Effector memory CD4-positive, alpha-beta T cell (primary cell): ENCODE measurements around the gene TMEM30B.

Source experiments
- DNase-seq, 3 donors: peaks; one replicate each; pipeline ENCODE4 v3.0.0-alpha.2; 2020
- H3K27ac ChIP-seq: 2 replicates; pipeline ENCODE4 v1.7.0; 2013; ENCODE audit warnings: mild to moderate bottlenecking, low read length, moderate library complexity; ENCODE audit not compliant: insufficient read depth, poor library complexity, severe bottlenecking
- H3K27me3 ChIP-seq: replicated peaks from 2 replicates; pipeline ENCODE4 v1.7.0; 2013; ENCODE audit warnings: mild to moderate bottlenecking, low read length; ENCODE audit not compliant: insufficient read depth, control insufficient read depth, poor library complexity, severe bottlenecking
- H3K36me3 ChIP-seq: 2 replicates; pipeline ENCODE4 v1.7.0; 2013; ENCODE audit warnings: mild to moderate bottlenecking, low read length, moderate library complexity; ENCODE audit not compliant: control insufficient read depth, insufficient read depth
- H3K4me1 ChIP-seq: 2 replicates; pipeline ENCODE4 v1.7.0; 2013; ENCODE audit warnings: low read length, mild to moderate bottlenecking; ENCODE audit not compliant: control insufficient read depth, insufficient read depth, poor library complexity, severe bottlenecking
- H3K4me3 ChIP-seq: 2 replicates; pipeline ENCODE4 v1.7.0; 2013; ENCODE audit warnings: low read length, low read depth, mild to moderate bottlenecking; ENCODE audit not compliant: insufficient read depth, poor library complexity, severe bottlenecking
- H3K9me3 ChIP-seq: 2 replicates; pipeline ENCODE4 v1.7.0; 2013; ENCODE audit warnings: mild to moderate bottlenecking, low read length, moderate library complexity; ENCODE audit not compliant: control insufficient read depth

The TMEM30B gene

GRCh38 chr14:61227884-61228591 lies 53.1 kb downstream of the TMEM30B start:
- no peaks in the 10 kb centered on the region for H3K36me3 ChIP-seq
- H3K4me1 ChIP-seq = no peaks in the 10 kb centered on the region
- H3K27me3 ChIP-seq = no peaks in the 10 kb centered on the region
- no peak for DNase-seq
- no peak overlapping the region for H3K27ac ChIP-seq
- H3K9me3 ChIP-seq = no peaks in the 10 kb centered on the region
- H3K4me3 ChIP-seq = no peak overlapping the region
